Fibroblast of lung (primary cell): Measurements from ENCODE around the gene BANF2. TPM values are rescaled to one million over a fixed set of nuclear protein-coding genes. Genes with fewer than 3 reads are reported as not detected.

Experiments
- DNase-seq, 2 donors: peaks; one replicate each; pipeline versions ENCODE4 v3.0.0 to v3.0.0-alpha.2; 2010; ENCODE audit warnings: low read depth in 2 of 2
- H2AFZ ChIP-seq: 2 replicates; pipeline ENCODE4 v1.5.1; 2012; ENCODE audit warnings: low read length, control low read depth, inconsistent platforms
- H3K27ac ChIP-seq: 2 replicates; pipeline ENCODE4 v1.5.1; 2011; ENCODE audit warnings: low read length, control low read depth; ENCODE audit not compliant: insufficient read depth
- H3K27me3 ChIP-seq: 2 replicates; pipeline ENCODE4 v1.5.1; 2011; ENCODE audit warnings: mild to moderate bottlenecking, low read length; ENCODE audit not compliant: control insufficient read depth, insufficient read depth
- H3K36me3 ChIP-seq: 2 replicates; pipeline ENCODE4 v1.5.1; 2011; ENCODE audit warnings: low read length; ENCODE audit not compliant: control insufficient read depth, insufficient read depth
- H3K4me1 ChIP-seq: 2 replicates; pipeline ENCODE4 v1.5.1; 2011; ENCODE audit warnings: low read length; ENCODE audit not compliant: control insufficient read depth, insufficient read depth; ENCODE audit errors: extremely low read depth
- H3K4me2 ChIP-seq: 2 replicates; pipeline ENCODE4 v1.5.1; 2011; ENCODE audit warnings: low read length, control low read depth; ENCODE audit not compliant: insufficient read depth; ENCODE audit errors: extremely low read depth
- H3K4me3 ChIP-seq, 4 experiments: fragments of 200-600 bp in 1 of 4; sonication (generic) in 1 of 4; replicated peaks in 1 of 4; 2 replicates each; pipeline ENCODE4 v1.5.1; 2011 to 2016; ENCODE audit warnings: low read length in 4 of 4, low read depth in 3 of 4, mild to moderate bottlenecking in 3 of 4, control low read depth in 2 of 4, inconsistent platforms in 1 of 4, mixed read lengths in 1 of 4; ENCODE audit not compliant: insufficient read depth in 1 of 4; ENCODE audit errors: control extremely low read depth in 1 of 4
- H3K79me2 ChIP-seq: 2 replicates; pipeline ENCODE4 v1.5.1; 2012; ENCODE audit warnings: mild to moderate bottlenecking, low read length, inconsistent platforms; ENCODE audit not compliant: control insufficient read depth, insufficient read depth
- H3K9ac ChIP-seq: 2 replicates; pipeline ENCODE4 v1.5.1; 2011; ENCODE audit warnings: mild to moderate bottlenecking, low read length, control low read depth; ENCODE audit not compliant: insufficient read depth
- H3K9me3 ChIP-seq: 2 replicates; pipeline ENCODE4 v1.5.1; 2012; ENCODE audit warnings: low read depth, low read length; ENCODE audit not compliant: control insufficient read depth, insufficient read depth
- H4K20me1 ChIP-seq: 2 replicates; pipeline ENCODE4 v1.5.1; 2011; ENCODE audit warnings: low read length; ENCODE audit not compliant: control insufficient read depth, insufficient read depth; ENCODE audit errors: extremely low read depth
- EZH2 ChIP-seq: IDR thresholded peaks from 2 replicates; pipeline ENCODE4 v1.5.1; 2012; ENCODE audit warnings: low read length, control low read depth, mild to moderate bottlenecking; ENCODE audit errors: missing control alignments
- polyA plus RNA-seq, 2 donors: library from polyadenylated mRNA; depleted of rRNA in 1 of 2; stranded (reverse) in 1 of 2; unstranded in 1 of 2; fragments of >200 nt; gene quantifications; 2 replicates each; pipeline ENCODE4 v1.2.1, GENCODE V29; 2011 to 2012; ENCODE audit warnings: missing spikeins in 1 of 2
- total RNA-seq: library from RNA; depleted of rRNA; stranded (reverse); fragments of >200 nt; gene quantifications from 2 replicates; pipeline ENCODE4 v1.2.1, GENCODE V29; 2014
- TF ChIP-seq, protein P1 (sequence below), 2 donors: IDR thresholded peaks in 1 of 2; conservative IDR thresholded peaks in 1 of 2; 1 replicate in 1 of 2; 2 replicates in 1 of 2; pipeline ENCODE4 v1.5.1; 2011 to 2012; ENCODE audit warnings: low read length in 2 of 2, control low read depth in 1 of 2, inconsistent platforms in 1 of 2, low read depth in 1 of 2, mild to moderate bottlenecking in 1 of 2

Gene BANF2
- total and polyA plus RNA-seq, 2 donors (not counting 1 experiment from before 2014, with no cell fraction given) = not detected

DNA sequence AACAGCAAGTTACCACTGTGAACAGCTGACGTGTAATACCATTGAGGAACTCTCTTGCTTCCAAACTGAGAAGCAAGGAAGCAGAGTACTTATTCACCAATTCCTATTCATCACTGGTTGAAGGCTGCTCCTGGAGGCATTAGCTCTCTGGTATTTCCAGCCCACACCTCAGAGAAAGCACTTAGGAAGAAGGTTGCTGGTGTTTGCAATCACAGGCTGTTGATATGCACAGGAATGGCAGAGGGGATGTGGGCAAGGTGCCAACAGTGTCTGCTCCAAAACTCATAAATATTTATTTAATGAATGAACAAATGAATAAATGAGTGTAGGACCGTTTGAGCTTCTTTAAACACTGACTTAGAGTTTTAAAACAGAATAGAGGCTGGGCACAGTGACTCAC, 10.8 kb upstream of the BANF2 start:
- Histone ChIP-seq H3K4me3 (no peak overlapping the region), H3K27ac (no peak overlapping the region), H3K27me3 (peaks cover 33% of the 10 kb centered on the region), H2AFZ (no peak overlapping the region), H3K4me1 (no peaks in the 10 kb centered on the region), H3K79me2 (no peaks in the 10 kb centered on the region), H3K9me3 (no peaks in the 10 kb centered on the region), H3K9ac (no peak overlapping the region), H4K20me1 (no peaks in the 10 kb centered on the region), H3K36me3 (no peaks in the 10 kb centered on the region), H3K4me2 (no peak overlapping the region)
- TF ChIP-seq, protein P1, sequence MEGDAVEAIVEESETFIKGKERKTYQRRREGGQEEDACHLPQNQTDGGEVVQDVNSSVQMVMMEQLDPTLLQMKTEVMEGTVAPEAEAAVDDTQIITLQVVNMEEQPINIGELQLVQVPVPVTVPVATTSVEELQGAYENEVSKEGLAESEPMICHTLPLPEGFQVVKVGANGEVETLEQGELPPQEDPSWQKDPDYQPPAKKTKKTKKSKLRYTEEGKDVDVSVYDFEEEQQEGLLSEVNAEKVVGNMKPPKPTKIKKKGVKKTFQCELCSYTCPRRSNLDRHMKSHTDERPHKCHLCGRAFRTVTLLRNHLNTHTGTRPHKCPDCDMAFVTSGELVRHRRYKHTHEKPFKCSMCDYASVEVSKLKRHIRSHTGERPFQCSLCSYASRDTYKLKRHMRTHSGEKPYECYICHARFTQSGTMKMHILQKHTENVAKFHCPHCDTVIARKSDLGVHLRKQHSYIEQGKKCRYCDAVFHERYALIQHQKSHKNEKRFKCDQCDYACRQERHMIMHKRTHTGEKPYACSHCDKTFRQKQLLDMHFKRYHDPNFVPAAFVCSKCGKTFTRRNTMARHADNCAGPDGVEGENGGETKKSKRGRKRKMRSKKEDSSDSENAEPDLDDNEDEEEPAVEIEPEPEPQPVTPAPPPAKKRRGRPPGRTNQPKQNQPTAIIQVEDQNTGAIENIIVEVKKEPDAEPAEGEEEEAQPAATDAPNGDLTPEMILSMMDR (conservative IDR thresholded peaks at IDR 0.05 in 1 of 2, IDR thresholded peaks at IDR 0.05 in 1 of 2; ENCODE audit: low read depth in 1 of 2, low read length in 2 of 2) = no peak
- no peak for TF ChIP-seq EZH2
- peak; percentile 31 to 69 for DNase-seq

DNA sequence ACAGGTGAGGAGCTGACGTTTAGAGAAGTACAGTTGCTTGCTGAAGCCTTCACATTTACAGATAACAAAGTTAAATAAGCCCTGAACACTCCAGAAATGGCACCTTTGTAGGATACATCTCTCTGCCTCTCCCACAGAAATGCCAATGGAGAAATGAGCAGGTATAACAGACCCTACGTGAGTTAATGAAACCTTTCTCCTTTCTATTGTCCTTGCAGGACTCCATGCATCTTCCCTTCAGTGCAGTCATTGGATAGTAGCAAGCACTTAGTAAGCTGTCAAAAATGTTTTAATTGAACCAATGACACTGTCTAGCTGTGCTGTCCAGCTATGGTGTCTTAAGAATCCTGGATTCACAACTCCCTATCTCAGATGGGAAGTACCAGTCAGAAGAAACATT, 9.6 kb upstream of the BANF2 start:
- TF ChIP-seq, protein P1 (conservative IDR thresholded peaks at IDR 0.05 in 1 of 2, IDR thresholded peaks at IDR 0.05 in 1 of 2; ENCODE audit: low read depth in 1 of 2, low read length in 2 of 2) = no peak
- no peak for TF ChIP-seq EZH2
- Histone ChIP-seq H3K27ac (no peak overlapping the region), H3K27me3 (peaks cover 27% of the 10 kb centered on the region), H3K4me3 (no peak overlapping the region), H2AFZ (no peak overlapping the region), H3K9me3 (no peaks in the 10 kb centered on the region), H3K79me2 (no peaks in the 10 kb centered on the region), H4K20me1 (no peaks in the 10 kb centered on the region), H3K9ac (no peak overlapping the region), H3K4me1 (no peaks in the 10 kb centered on the region), H3K4me2 (no peak overlapping the region), H3K36me3 (no peaks in the 10 kb centered on the region)
- no peak for DNase-seq

DNA sequence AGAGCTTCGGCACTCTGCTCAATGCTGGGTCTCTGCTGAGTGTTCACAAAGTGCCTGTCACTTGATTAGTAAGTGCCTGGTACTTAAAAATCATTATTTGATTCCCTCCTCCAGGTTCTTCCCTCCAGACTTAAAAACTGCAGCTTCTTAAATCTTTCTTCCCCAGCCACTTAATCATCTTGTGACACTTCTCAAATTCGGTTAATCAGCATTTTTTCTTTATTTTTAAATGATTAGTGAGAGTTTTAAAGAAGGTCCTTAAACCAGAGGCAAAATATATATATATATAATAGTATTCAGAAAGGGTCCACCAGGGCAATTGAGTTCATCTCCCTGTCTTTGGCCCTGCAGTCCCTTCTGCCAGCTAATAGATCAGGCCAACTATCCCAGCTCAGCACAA, 8.0 kb upstream of the BANF2 start:
- no peaks in the 10 kb centered on the region for H3K36me3 ChIP-seq
- no peak overlapping the region for H3K4me3 ChIP-seq
- H3K79me2 ChIP-seq = no peaks in the 10 kb centered on the region
- no peak for DNase-seq
- H3K27ac ChIP-seq = no peak overlapping the region
- peaks cover 23% of the 10 kb centered on the region for H3K27me3 ChIP-seq
- no peak overlapping the region for H2AFZ ChIP-seq
- H3K9ac ChIP-seq = no peak overlapping the region
- TF ChIP-seq, protein P1 (conservative IDR thresholded peaks at IDR 0.05 in 1 of 2, IDR thresholded peaks at IDR 0.05 in 1 of 2; ENCODE audit: low read depth in 1 of 2, low read length in 2 of 2) = no peak
- no peak for TF ChIP-seq EZH2
- no peak overlapping the region for H3K4me2 ChIP-seq
- no peaks in the 10 kb centered on the region for H4K20me1 ChIP-seq
- no peaks in the 10 kb centered on the region for H3K4me1 ChIP-seq
- no peaks in the 10 kb centered on the region for H3K9me3 ChIP-seq
